Measurements from ENCODE around the gene BECN2. TPM values are rescaled to one million over a fixed set of nuclear protein-coding genes. Genes with fewer than 3 reads are reported as not detected.

Gene BECN2
- polyA plus RNA-seq, 1 donor from 2014 or later, result not detected

GRCh38 chr1:241962153-241962552 lies 4.6 kb downstream of the BECN2 start:
- H3K9me3 ChIP-seq (ENCODE audit: low read length), result no peaks in the 10 kb centered on the region
- H4K20me1 ChIP-seq (ENCODE audit: insufficient read depth), result no peaks in the 10 kb centered on the region
- no peaks in the 10 kb centered on the region for H3K79me2 ChIP-seq (replicated peaks; ENCODE audit: insufficient read depth, low read length)
- H3K4me2 ChIP-seq (ENCODE audit: low read length), result no peak overlapping the region
- no peak overlapping the region for H3K4me3 ChIP-seq (ENCODE audit: low read length)
- H3K9me2 ChIP-seq (ENCODE audit: insufficient read depth, low read length), result no peaks in the 10 kb centered on the region
- no peaks in the 10 kb centered on the region for H3F3A ChIP-seq (ENCODE audit: insufficient read depth, low read length, poor library complexity, severe bottlenecking)
- no peak overlapping the region for H2AFZ ChIP-seq (ENCODE audit: low read depth, low read length)
- H3K36me3 ChIP-seq (ENCODE audit: insufficient read depth, low read length), result no peaks in the 10 kb centered on the region
- TF ChIP-seq EP300 (conservative IDR thresholded peaks at IDR 0.05; ENCODE audit: poor library complexity, severe bottlenecking) (no peak), SMC3 (conservative IDR thresholded peaks at IDR 0.05; ENCODE audit: poor library complexity) (no peak), RAD21 (conservative IDR thresholded peaks at IDR 0.05) (no peak), TAF1 (IDR thresholded peaks at IDR 0.05; ENCODE audit: low read depth) (no peak), MXI1 (conservative IDR thresholded peaks at IDR 0.05; ENCODE audit: poor library complexity, severe bottlenecking) (no peak), EZH2 (IDR thresholded peaks at IDR 0.05; ENCODE audit: borderline replicate concordance, insufficient read depth, low read length, poor library complexity, severe bottlenecking) (no peak), POLR2AphosphoS5 (IDR thresholded peaks at IDR 0.05) (no peak), CTCF (IDR thresholded peaks at IDR 0.05; ENCODE audit: poor library complexity, severe bottlenecking) (no peak)
- TF ChIP-seq, protein P1, sequence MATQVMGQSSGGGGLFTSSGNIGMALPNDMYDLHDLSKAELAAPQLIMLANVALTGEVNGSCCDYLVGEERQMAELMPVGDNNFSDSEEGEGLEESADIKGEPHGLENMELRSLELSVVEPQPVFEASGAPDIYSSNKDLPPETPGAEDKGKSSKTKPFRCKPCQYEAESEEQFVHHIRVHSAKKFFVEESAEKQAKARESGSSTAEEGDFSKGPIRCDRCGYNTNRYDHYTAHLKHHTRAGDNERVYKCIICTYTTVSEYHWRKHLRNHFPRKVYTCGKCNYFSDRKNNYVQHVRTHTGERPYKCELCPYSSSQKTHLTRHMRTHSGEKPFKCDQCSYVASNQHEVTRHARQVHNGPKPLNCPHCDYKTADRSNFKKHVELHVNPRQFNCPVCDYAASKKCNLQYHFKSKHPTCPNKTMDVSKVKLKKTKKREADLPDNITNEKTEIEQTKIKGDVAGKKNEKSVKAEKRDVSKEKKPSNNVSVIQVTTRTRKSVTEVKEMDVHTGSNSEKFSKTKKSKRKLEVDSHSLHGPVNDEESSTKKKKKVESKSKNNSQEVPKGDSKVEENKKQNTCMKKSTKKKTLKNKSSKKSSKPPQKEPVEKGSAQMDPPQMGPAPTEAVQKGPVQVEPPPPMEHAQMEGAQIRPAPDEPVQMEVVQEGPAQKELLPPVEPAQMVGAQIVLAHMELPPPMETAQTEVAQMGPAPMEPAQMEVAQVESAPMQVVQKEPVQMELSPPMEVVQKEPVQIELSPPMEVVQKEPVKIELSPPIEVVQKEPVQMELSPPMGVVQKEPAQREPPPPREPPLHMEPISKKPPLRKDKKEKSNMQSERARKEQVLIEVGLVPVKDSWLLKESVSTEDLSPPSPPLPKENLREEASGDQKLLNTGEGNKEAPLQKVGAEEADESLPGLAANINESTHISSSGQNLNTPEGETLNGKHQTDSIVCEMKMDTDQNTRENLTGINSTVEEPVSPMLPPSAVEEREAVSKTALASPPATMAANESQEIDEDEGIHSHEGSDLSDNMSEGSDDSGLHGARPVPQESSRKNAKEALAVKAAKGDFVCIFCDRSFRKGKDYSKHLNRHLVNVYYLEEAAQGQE (IDR thresholded peaks at IDR 0.05; ENCODE audit: borderline replicate concordance), result no peak
- H3K9ac ChIP-seq (ENCODE audit: low read length), result no peak overlapping the region
- no peaks in the 10 kb centered on the region for H3K27me3 ChIP-seq (ENCODE audit: insufficient read depth, low read depth, low read length)
- H3K27ac ChIP-seq (ENCODE audit: low read length), result no peak overlapping the region

GRCh38 chr1:241963722-241964121 lies 6.2 kb downstream of the BECN2 start:
- TF ChIP-seq RAD21 (conservative IDR thresholded peaks at IDR 0.05), result no peak
- no peak for TF ChIP-seq EP300 (conservative IDR thresholded peaks at IDR 0.05; ENCODE audit: poor library complexity, severe bottlenecking)
- no peak for TF ChIP-seq MXI1 (conservative IDR thresholded peaks at IDR 0.05; ENCODE audit: poor library complexity, severe bottlenecking)
- TF ChIP-seq, protein P1 (IDR thresholded peaks at IDR 0.05; ENCODE audit: borderline replicate concordance), result no peak
- no peak for TF ChIP-seq CTCF (IDR thresholded peaks at IDR 0.05; ENCODE audit: poor library complexity, severe bottlenecking)

More at GRCh38 chr1:241963722-241964121, 6.2 kb downstream of the BECN2 start:
- Histone ChIP-seq H3K9ac (ENCODE audit: low read length) (no peak overlapping the region), H3K9me2 (ENCODE audit: insufficient read depth, low read length) (no peaks in the 10 kb centered on the region), H3K27ac (ENCODE audit: low read length) (no peak overlapping the region), H3K4me3 (ENCODE audit: low read length) (no peak overlapping the region), H2AFZ (ENCODE audit: low read depth, low read length) (no peak overlapping the region), H3K36me3 (ENCODE audit: insufficient read depth, low read length) (no peaks in the 10 kb centered on the region), H4K20me1 (ENCODE audit: insufficient read depth) (no peaks in the 10 kb centered on the region), H3K4me2 (ENCODE audit: low read length) (no peak overlapping the region), H3K27me3 (ENCODE audit: insufficient read depth, low read depth, low read length) (no peaks in the 10 kb centered on the region), H3K79me2 (replicated peaks; ENCODE audit: insufficient read depth, low read length) (no peaks in the 10 kb centered on the region), H3K9me3 (ENCODE audit: low read length) (no peaks in the 10 kb centered on the region), H3F3A (ENCODE audit: insufficient read depth, low read length, poor library complexity, severe bottlenecking) (no peaks in the 10 kb centered on the region)

Measured in neural cell (in vitro differentiated cells).